ENCODE results near the gene SRP9.
"Not testable (repeated sequence)": the region's sequence is repeated elsewhere in the genome, so short reads cannot be mapped to it uniquely, and the experiment has no call there.

Gene SRP9

DNA sequence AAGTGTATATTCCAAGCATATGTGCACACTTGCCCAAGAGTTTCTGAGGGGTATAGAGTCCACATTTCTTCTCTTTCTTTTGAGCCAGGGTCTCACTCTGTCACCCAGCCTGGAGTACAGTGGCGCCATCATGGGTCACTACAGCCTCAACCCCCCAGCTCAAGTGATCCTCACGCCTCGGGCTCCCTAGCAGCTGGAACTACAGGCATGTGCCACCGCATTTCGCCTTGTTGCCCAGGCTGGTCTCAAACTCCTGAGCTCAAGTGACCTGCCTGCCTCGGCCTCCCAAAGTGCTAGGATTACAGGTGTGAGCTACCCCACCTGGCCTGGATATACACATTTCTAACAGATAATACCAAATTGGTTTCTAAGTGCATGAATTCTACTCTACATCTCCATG is 17.1 kb upstream of the SRP9 start:
- TF ChIP-seq, protein P1, sequence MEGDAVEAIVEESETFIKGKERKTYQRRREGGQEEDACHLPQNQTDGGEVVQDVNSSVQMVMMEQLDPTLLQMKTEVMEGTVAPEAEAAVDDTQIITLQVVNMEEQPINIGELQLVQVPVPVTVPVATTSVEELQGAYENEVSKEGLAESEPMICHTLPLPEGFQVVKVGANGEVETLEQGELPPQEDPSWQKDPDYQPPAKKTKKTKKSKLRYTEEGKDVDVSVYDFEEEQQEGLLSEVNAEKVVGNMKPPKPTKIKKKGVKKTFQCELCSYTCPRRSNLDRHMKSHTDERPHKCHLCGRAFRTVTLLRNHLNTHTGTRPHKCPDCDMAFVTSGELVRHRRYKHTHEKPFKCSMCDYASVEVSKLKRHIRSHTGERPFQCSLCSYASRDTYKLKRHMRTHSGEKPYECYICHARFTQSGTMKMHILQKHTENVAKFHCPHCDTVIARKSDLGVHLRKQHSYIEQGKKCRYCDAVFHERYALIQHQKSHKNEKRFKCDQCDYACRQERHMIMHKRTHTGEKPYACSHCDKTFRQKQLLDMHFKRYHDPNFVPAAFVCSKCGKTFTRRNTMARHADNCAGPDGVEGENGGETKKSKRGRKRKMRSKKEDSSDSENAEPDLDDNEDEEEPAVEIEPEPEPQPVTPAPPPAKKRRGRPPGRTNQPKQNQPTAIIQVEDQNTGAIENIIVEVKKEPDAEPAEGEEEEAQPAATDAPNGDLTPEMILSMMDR (IDR thresholded peaks at IDR 0.05; ENCODE audit: low read depth, low read length), result no peak
- H3K9me3 ChIP-seq (ENCODE audit: severe bottlenecking), result no peaks in the 10 kb centered on the region
- no peaks in the 10 kb centered on the region for H3K27me3 ChIP-seq (ENCODE audit: insufficient read depth, low read depth, severe bottlenecking)
- no peak overlapping the region for H3K4me3 ChIP-seq (ENCODE audit: low read depth, low read length)
- no peak overlapping the region for H3K27ac ChIP-seq
- no peaks in the 10 kb centered on the region for H3K36me3 ChIP-seq
- DNase-seq, result no peak

DNA sequence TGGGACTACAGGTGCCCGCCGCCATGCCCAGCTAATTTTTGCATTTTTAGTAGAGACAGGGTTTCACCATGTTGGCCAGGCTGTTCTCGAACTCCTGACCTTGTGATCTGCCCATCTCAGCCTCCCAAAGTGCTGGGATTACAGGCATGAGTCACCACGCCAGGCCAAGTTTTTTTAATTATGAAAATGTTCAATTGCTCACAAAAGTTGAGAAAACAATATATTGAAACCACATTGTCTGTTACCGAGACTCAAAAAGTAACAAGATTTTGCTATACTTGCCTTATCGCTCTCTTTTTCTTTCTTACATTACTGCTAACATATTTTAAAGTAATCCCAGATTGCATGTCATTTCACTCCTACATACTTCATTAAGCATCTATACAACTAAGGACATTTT is 16.2 kb upstream of the SRP9 start:
- not testable (repeated sequence) for H3K9me3 ChIP-seq (ENCODE audit: severe bottlenecking); DNase-seq; H3K36me3 ChIP-seq; H3K27me3 ChIP-seq (ENCODE audit: insufficient read depth, low read depth, severe bottlenecking); H3K4me3 ChIP-seq (ENCODE audit: low read depth, low read length)
- peak overlapping the region; percentile 88 for H3K27ac ChIP-seq

DNA sequence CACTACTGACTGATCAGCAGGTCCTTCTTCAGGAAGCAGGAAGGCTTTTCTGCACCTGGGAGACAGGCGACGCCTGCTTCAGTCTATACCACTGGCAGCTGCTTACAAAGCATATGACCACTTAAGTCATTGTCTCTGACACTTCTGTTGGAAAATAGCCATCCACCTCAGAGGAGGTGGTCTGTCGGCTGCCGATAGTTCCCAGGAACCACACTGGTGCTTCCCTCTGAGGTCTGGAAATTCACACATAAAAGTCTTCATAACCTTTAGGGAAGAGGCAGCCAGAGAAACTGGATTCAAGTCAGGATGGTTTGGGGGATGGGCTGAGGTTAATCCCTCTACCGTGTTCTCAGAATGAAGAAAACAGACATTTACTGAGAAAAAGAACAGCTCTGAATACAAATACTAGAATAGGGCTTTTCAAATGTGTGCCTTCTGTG is 15.6 kb upstream of the SRP9 start:
- Histone ChIP-seq H3K27ac (peak overlapping the region; percentile 88), H3K9me3 (ENCODE audit: severe bottlenecking) (no peaks in the 10 kb centered on the region), H3K36me3 (no peaks in the 10 kb centered on the region), H3K27me3 (ENCODE audit: insufficient read depth, low read depth, severe bottlenecking) (no peaks in the 10 kb centered on the region), H3K4me3 (ENCODE audit: low read depth, low read length) (no peak overlapping the region)
- DNase-seq, result peak; percentile 37
- TF ChIP-seq, protein P1 (IDR thresholded peaks at IDR 0.05; ENCODE audit: low read depth, low read length), result no peak

DNA sequence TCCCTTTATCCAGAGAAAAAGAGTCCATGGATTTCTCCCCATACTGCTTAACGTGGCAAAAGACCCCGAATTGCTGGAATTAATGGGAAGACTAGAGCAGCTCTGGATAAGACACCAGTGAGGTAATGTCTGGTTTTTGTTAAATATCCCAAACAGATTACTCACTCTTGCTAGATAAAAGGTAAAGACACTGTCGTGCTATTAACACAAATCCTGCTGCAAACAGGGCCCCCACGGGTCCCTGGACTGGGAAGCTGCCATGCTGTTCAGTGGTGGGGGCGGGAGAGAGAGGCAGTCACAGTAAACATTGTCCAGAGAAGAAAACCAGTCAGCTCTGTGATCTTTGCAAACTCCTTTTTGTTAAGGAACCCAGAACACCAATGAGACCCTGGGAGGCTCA is 15.2 kb upstream of the SRP9 start:
- TF ChIP-seq, protein P1 (IDR thresholded peaks at IDR 0.05; ENCODE audit: low read depth, low read length), result no peak
- no peaks in the 10 kb centered on the region for H3K9me3 ChIP-seq (ENCODE audit: severe bottlenecking)
- H3K27me3 ChIP-seq (ENCODE audit: insufficient read depth, low read depth, severe bottlenecking), result no peaks in the 10 kb centered on the region
- DNase-seq, result peak; percentile 32
- peak overlapping the region; percentile 88 for H3K27ac ChIP-seq
- H3K4me3 ChIP-seq (ENCODE audit: low read depth, low read length), result no peak overlapping the region
- H3K36me3 ChIP-seq, result no peaks in the 10 kb centered on the region

GRCh38 chr1:225763716-225764548 is 13.7 kb upstream of the SRP9 start:
- no peaks in the 10 kb centered on the region for H3K36me3 ChIP-seq
- H3K4me3 ChIP-seq (ENCODE audit: low read depth, low read length), result no peak overlapping the region
- no peak for DNase-seq
- H3K27ac ChIP-seq, result peak overlapping the region; percentile 88
- TF ChIP-seq, protein P1 (IDR thresholded peaks at IDR 0.05; ENCODE audit: low read depth, low read length), result no peak
- no peaks in the 10 kb centered on the region for H3K9me3 ChIP-seq (ENCODE audit: severe bottlenecking)
- H3K27me3 ChIP-seq (ENCODE audit: insufficient read depth, low read depth, severe bottlenecking), result no peaks in the 10 kb centered on the region

- TF ChIP-seq, protein P1 (IDR thresholded peaks at IDR 0.05; ENCODE audit: low read depth, low read length), result no peak
- no peak overlapping the region for H3K4me3 ChIP-seq (ENCODE audit: low read depth, low read length)
- H3K9me3 ChIP-seq (ENCODE audit: severe bottlenecking), result no peaks in the 10 kb centered on the region
- H3K27ac ChIP-seq, result no peak overlapping the region
- no peak for DNase-seq
- no peaks in the 10 kb centered on the region for H3K27me3 ChIP-seq (ENCODE audit: insufficient read depth, low read depth, severe bottlenecking)
- H3K36me3 ChIP-seq, result no peaks in the 10 kb centered on the region
Measured at GRCh38 chr1:225765982-225766674, 11.5 kb upstream of the SRP9 start.

All from WERI-Rb-1 (cell line).